ENCODE measurements around the gene TAPT1. TPM values are rescaled to one million over a fixed set of nuclear protein-coding genes. Genes with fewer than 3 reads are reported as not detected.

TAPT1 gene
- total and polyA plus RNA-seq, 2 of the 13 experiments (the other 11 are each of a cell fraction or from before 2014, with no cell fraction given) = 24.5 to 25.3 TPM

DNA sequence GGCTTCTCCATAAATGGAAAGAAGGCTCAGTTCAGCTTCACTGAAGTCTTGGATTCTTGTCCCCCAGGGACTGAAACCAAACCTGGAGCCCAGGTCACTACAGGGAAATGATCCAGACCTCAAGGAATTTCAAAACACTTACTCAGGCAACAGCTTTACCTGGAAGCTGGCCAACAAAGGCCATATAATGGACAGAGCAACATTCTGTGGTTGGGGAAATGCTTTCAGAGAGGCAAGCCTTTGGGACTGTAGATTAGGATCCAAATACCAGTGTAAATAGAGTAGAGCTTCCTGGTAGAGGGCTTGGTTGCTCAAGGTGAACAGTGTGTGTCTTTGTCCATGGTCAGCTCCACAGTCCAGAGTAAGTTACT lies 85.4 kb downstream of the TAPT1 start (continued):
- TF ChIP-seq, protein P1, sequence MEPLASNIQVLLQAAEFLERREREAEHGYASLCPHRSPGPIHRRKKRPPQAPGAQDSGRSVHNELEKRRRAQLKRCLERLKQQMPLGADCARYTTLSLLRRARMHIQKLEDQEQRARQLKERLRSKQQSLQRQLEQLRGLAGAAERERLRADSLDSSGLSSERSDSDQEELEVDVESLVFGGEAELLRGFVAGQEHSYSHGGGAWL (CRISPR knock-in tag; IDR thresholded peaks at IDR 0.05) = no peak
- TF ChIP-seq TCF7 (IDR thresholded peaks at IDR 0.05; ENCODE audit: low read depth) = 0 out of 2 replicates have a peak, but pooled peaks have one; percentile 16
- no peak for TF ChIP-seq SKI (IDR thresholded peaks at IDR 0.05; ENCODE audit: partially characterized antibody)
- no peak for TF ChIP-seq SNAPC2 (CRISPR knock-in tag; IDR thresholded peaks at IDR 0.05)
- TF ChIP-seq, protein P2, sequence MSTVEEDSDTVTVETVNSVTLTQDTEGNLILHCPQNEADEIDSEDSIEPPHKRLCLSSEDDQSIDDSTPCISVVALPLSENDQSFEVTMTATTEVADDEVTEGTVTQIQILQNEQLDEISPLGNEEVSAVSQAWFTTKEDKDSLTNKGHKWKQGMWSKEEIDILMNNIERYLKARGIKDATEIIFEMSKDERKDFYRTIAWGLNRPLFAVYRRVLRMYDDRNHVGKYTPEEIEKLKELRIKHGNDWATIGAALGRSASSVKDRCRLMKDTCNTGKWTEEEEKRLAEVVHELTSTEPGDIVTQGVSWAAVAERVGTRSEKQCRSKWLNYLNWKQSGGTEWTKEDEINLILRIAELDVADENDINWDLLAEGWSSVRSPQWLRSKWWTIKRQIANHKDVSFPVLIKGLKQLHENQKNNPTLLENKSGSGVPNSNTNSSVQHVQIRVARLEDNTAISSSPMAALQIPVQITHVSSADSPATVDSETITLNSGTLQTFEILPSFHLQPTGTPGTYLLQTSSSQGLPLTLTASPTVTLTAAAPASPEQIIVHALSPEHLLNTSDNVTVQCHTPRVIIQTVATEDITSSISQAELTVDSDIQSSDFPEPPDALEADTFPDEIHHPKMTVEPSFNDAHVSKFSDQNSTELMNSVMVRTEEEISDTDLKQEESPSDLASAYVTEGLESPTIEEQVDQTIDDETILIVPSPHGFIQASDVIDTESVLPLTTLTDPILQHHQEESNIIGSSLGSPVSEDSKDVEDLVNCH (CRISPR knock-in tag; IDR thresholded peaks at IDR 0.05) = no peak
- peak; percentile 74 for TF ChIP-seq MED1 (CRISPR knock-in tag; IDR thresholded peaks at IDR 0.05)
- TF ChIP-seq, protein P3, sequence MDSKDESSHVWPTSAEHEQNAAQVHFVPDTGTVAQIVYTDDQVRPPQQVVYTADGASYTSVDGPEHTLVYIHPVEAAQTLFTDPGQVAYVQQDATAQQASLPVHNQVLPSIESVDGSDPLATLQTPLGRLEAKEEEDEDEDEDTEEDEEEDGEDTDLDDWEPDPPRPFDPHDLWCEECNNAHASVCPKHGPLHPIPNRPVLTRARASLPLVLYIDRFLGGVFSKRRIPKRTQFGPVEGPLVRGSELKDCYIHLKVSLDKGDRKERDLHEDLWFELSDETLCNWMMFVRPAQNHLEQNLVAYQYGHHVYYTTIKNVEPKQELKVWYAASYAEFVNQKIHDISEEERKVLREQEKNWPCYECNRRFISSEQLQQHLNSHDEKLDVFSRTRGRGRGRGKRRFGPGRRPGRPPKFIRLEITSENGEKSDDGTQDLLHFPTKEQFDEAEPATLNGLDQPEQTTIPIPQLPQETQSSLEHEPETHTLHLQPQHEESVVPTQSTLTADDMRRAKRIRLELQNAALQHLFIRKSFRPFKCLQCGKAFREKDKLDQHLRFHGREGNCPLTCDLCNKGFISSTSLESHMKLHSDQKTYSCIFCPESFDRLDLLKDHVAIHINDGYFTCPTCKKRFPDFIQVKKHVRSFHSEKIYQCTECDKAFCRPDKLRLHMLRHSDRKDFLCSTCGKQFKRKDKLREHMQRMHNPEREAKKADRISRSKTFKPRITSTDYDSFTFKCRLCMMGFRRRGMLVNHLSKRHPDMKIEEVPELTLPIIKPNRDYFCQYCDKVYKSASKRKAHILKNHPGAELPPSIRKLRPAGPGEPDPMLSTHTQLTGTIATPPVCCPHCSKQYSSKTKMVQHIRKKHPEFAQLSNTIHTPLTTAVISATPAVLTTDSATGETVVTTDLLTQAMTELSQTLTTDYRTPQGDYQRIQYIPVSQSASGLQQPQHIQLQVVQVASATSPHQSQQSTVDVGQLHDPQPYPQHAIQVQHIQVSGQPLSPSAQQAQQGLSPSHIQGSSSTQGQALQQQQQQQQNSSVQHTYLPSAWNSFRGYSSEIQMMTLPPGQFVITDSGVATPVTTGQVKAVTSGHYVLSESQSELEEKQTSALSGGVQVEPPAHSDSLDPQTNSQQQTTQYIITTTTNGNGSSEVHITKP (CRISPR knock-in tag; IDR thresholded peaks at IDR 0.05; ENCODE audit: low read depth) = peak; percentile 29; the same call in 1 of the 2 replicates
- TF ChIP-seq, protein P4, sequence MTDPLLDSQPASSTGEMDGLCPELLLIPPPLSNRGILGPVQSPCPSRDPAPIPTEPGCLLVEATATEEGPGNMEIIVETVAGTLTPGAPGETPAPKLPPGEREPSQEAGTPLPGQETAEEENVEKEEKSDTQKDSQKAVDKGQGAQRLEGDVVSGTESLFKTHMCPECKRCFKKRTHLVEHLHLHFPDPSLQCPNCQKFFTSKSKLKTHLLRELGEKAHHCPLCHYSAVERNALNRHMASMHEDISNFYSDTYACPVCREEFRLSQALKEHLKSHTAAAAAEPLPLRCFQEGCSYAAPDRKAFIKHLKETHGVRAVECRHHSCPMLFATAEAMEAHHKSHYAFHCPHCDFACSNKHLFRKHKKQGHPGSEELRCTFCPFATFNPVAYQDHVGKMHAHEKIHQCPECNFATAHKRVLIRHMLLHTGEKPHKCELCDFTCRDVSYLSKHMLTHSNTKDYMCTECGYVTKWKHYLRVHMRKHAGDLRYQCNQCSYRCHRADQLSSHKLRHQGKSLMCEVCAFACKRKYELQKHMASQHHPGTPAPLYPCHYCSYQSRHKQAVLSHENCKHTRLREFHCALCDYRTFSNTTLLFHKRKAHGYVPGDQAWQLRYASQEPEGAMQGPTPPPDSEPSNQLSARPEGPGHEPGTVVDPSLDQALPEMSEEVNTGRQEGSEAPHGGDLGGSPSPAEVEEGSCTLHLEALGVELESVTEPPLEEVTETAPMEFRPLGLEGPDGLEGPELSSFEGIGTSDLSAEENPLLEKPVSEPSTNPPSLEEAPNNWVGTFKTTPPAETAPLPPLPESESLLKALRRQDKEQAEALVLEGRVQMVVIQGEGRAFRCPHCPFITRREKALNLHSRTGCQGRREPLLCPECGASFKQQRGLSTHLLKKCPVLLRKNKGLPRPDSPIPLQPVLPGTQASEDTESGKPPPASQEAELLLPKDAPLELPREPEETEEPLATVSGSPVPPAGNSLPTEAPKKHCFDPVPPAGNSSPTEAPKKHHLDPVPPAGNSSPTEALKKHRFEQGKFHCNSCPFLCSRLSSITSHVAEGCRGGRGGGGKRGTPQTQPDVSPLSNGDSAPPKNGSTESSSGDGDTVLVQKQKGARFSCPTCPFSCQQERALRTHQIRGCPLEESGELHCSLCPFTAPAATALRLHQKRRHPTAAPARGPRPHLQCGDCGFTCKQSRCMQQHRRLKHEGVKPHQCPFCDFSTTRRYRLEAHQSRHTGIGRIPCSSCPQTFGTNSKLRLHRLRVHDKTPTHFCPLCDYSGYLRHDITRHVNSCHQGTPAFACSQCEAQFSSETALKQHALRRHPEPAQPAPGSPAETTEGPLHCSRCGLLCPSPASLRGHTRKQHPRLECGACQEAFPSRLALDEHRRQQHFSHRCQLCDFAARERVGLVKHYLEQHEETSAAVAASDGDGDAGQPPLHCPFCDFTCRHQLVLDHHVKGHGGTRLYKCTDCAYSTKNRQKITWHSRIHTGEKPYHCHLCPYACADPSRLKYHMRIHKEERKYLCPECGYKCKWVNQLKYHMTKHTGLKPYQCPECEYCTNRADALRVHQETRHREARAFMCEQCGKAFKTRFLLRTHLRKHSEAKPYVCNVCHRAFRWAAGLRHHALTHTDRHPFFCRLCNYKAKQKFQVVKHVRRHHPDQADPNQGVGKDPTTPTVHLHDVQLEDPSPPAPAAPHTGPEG (CRISPR knock-in tag; IDR thresholded peaks at IDR 0.05) = no peak
- TF ChIP-seq KMT2A (CRISPR knock-in tag; IDR thresholded peaks at IDR 0.05) = no peak
- TF ChIP-seq GTF2F1 (IDR thresholded peaks at IDR 0.05; ENCODE audit: low read length) = no peak

All from HepG2 (cell line).